Measurements from ENCODE around the gene TPSAB1.

- TF ChIP-seq CTCF (IDR thresholded peaks at IDR 0.05) (no peak), POLR2A (IDR thresholded peaks at IDR 0.05) (no peak)
These were observed 23.0 kb upstream of the TPSAB1 start for GRCh38 chr16:1217526-1217925.

Data from uterus (tissue), 2 donors.